Stimulated activated CD4-positive, alpha-beta T cell treated with anti-CD3 and anti-CD28 coated beads, TNF-alpha, amount 100 ng/mL, for 4 hours (primary cell): Measurements from ENCODE around the gene CST7.

Source experiments
- DNase-seq, 3 experiments: peaks; one replicate each; pipeline ENCODE4 v3.0.0-alpha.2; 2020; ENCODE audit warnings: low read depth in 3 of 3

CST7 gene

GRCh38 chr20:25003002-25003401 is 53.9 kb downstream of the CST7 start:
- DNase-seq = no peak

- no peak for DNase-seq
Measured at GRCh38 chr20:25005220-25005619, 56.2 kb downstream of the CST7 start.

GRCh38 chr20:25005661-25006060 is 56.6 kb downstream of the CST7 start:
- no peak for DNase-seq

GRCh38 chr20:25006431-25007167 is 57.5 kb downstream of the CST7 start:
- no peak for DNase-seq

- no peak for DNase-seq
Measured at GRCh38 chr20:25007491-25008305, 58.6 kb downstream of the CST7 start.

GRCh38 chr20:25008388-25009217 is 59.5 kb downstream of the CST7 start:
- DNase-seq = no peak
